Calu3 (cell line): ENCODE results near the gene PCDHB3. TPM values are rescaled to one million over a fixed set of nuclear protein-coding genes. Genes with fewer than 3 reads are reported as not detected.
"Not testable (repeated sequence)": the region's sequence is repeated elsewhere in the genome, so short reads cannot be mapped to it uniquely, and the experiment has no call there.

ENCODE experiments used
- BruUV-seq: library from RNA; stranded (reverse); fragments of 400-500 nt; replicated peaks from 2 replicates; lab custom pipeline; 2021; lab: Mats Ljungman, UMichigan
- CTCF ChIA-PET: fragments of 300-600 bp; sonication (Branson Sonifier 250); formaldehyde crosslinking; loops from one replicate; lab custom pipeline; 2022; ENCODE audit warnings: antibody characterized with exemption; lab: Charles Lee
- DNase-seq: peaks from one replicate; pipeline ENCODE4 v3.0.0; 2022
- H3K27ac Mint-ChIP-seq: one replicate; pipeline ENCODE4 v1.8.0; 2022; ENCODE audit warnings: mixed read lengths; ENCODE audit not compliant: unreplicated experiment
- H3K27me3 Mint-ChIP-seq: one replicate; pipeline ENCODE4 v1.8.0; 2022; ENCODE audit warnings: mixed read lengths; ENCODE audit not compliant: unreplicated experiment
- H3K36me3 Mint-ChIP-seq: one replicate; pipeline ENCODE4 v1.8.0; 2022; ENCODE audit warnings: mild to moderate bottlenecking, moderate library complexity, mixed read lengths; ENCODE audit not compliant: insufficient read depth, unreplicated experiment
- H3K4me1 Mint-ChIP-seq: one replicate; pipeline ENCODE4 v1.8.0; 2022; ENCODE audit warnings: mild to moderate bottlenecking, low read depth, mixed read lengths; ENCODE audit not compliant: unreplicated experiment
- H3K4me3 Mint-ChIP-seq: one replicate; pipeline ENCODE4 v1.8.0; 2022; ENCODE audit warnings: mild to moderate bottlenecking, low read depth, moderate library complexity, mixed read lengths; ENCODE audit not compliant: unreplicated experiment
- H3K9me3 Mint-ChIP-seq: one replicate; pipeline ENCODE4 v1.8.0; 2022; ENCODE audit warnings: low read depth, mixed read lengths; ENCODE audit not compliant: unreplicated experiment
- intact Hi-C: fragments of 100-400 bp; cut with micrococcal nuclease; formaldehyde crosslinking; loops from one replicate; pipeline ENCODE4 v1.10.0; 2022; ENCODE audit not compliant: unreplicated experiment
- total RNA-seq: library from RNA; stranded (reverse); gene quantifications from 2 replicates; pipeline ENCODE4 v1.2.3, GENCODE V29; 2022
- TF ChIP-seq, protein P1 (sequence below): fragments of 200-600 bp; IDR thresholded peaks from one replicate; pipeline ENCODE4 v1.8.0; 2022; ENCODE audit warnings: antibody characterized with exemption; ENCODE audit not compliant: unreplicated experiment

The PCDHB3 gene
- total RNA-seq, 1 experiment from 2014 or later: 0.09 TPM

DNA sequence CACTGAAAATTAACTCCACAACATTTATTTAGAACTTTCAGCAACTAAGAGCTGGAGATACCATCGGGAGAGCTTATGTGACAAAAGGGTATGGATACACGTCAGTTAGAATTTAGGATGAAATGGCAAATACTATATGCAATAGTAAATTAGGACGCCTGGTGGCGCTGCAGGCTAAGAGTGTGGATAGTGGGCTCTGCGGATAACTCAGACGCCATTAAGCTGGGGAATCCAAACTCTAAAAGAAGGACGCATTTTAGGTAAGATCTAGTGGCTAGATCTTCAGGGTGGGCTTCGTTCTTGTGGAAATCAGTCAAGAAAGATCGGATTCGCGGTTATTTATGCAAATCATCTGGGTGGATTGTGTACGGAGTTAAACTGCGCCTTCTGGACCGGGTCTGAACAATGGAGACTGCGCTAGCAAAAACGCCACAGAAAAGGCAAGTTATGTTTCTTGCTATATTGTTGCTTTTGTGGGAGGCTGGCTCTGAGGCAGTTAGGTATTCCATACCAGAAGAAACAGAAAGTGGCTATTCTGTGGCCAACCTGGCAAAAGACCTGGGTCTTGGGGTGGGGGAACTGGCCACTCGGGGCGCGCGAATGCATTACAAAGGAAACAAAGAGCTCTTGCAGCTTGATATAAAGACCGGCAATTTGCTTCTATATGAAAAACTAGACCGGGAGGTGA is 34.9 kb downstream of the PCDHB3 start, which contains the start of gene PCDHB5:
Gene PCDHB5, plus strand, starts transcription at position 177 of the 688 bp plus-strand sequence. Its CDS starts 229 bp downstream, at position 406.
- Mint-ChIP-seq H3K36me3 (no peaks in the 10 kb centered on the region), H3K9me3 (peaks cover 15% of the 10 kb centered on the region), H3K27me3 (no peaks in the 10 kb centered on the region), H3K4me3 (no peak within 1 kb of the TSS), H3K4me1 (no peaks in the 10 kb centered on the region), H3K27ac (no peak within 1 kb of the TSS)
- intact Hi-C loops: no loop called here
- CTCF ChIA-PET: no interaction called here
- TF ChIP-seq, protein P1, sequence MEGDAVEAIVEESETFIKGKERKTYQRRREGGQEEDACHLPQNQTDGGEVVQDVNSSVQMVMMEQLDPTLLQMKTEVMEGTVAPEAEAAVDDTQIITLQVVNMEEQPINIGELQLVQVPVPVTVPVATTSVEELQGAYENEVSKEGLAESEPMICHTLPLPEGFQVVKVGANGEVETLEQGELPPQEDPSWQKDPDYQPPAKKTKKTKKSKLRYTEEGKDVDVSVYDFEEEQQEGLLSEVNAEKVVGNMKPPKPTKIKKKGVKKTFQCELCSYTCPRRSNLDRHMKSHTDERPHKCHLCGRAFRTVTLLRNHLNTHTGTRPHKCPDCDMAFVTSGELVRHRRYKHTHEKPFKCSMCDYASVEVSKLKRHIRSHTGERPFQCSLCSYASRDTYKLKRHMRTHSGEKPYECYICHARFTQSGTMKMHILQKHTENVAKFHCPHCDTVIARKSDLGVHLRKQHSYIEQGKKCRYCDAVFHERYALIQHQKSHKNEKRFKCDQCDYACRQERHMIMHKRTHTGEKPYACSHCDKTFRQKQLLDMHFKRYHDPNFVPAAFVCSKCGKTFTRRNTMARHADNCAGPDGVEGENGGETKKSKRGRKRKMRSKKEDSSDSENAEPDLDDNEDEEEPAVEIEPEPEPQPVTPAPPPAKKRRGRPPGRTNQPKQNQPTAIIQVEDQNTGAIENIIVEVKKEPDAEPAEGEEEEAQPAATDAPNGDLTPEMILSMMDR: no peak
- DNase-seq: no peak
- no TSS peak for BruUV-seq

DNA sequence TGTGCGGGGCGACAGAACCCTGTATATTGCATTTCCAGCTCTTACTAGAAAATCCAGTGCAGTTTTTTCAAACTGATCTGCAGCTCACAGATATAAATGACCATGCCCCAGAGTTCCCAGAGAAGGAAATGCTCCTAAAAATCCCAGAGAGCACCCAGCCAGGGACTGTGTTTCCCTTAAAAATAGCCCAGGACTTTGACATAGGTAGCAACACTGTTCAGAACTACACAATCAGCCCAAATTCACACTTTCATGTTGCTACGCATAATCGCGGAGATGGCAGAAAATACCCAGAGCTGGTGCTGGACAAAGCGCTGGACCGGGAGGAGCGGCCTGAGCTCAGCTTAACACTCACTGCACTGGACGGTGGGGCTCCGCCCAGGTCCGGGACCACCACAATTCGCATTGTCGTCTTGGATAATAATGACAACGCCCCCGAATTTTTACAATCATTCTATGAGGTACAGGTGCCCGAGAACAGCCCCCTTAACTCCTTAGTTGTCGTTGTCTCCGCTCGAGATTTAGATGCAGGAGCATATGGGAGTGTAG is 35.5 kb downstream of the PCDHB3 start:
- no peak for DNase-seq
- Mint-ChIP-seq H3K36me3 (no peaks in the 10 kb centered on the region), H3K4me1 (no peaks in the 10 kb centered on the region), H3K27ac (no peak overlapping the region), H3K9me3 (peaks cover 11% of the 10 kb centered on the region), H3K4me3 (no peak overlapping the region), H3K27me3 (no peaks in the 10 kb centered on the region)
- CTCF ChIA-PET: no interaction called here
- TF ChIP-seq, protein P1: no peak
- BruUV-seq: no TSS peak
- intact Hi-C loops: no loop called here

DNA sequence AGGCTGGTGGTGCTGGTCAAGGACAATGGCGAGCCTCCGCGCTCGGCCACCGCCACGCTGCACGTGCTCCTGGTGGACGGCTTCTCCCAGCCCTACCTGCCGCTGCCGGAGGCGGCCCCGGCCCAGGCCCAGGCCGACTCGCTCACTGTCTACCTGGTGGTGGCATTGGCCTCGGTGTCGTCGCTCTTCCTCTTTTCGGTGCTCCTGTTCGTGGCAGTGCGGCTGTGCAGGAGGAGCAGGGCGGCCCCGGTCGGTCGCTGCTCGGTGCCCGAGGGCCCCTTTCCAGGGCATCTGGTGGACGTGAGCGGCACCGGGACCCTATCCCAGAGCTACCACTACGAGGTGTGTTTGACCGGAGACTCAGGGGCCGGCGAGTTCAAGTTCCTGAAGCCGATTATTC is 37.1 kb downstream of the PCDHB3 start:
- peaks cover 18% of the 10 kb centered on the region for H3K9me3 Mint-ChIP-seq
- BruUV-seq, H3K36me3 Mint-ChIP-seq, CTCF ChIA-PET, H3K4me1 Mint-ChIP-seq, H3K27me3 Mint-ChIP-seq, DNase-seq, intact Hi-C loops, H3K4me3 Mint-ChIP-seq, H3K27ac Mint-ChIP-seq: not testable (repeated sequence)

DNA sequence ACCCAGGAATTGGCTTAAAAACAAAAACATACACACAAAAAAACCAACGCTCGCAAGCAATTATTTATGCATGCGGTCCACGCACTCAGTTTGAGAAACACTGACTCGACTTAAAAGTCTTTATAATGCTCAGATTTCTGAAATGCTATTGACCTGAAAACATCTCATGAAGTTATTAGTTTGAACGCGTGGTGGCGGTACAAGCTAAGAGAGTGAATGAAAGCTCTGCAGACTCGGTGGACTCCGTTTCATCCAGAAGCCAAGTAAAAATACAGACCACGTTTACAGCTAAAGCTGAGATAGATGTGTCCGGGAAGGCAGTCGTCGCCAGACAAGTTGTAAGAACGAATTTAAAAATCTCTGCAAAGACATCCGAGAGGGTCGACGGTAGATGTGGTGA is 49.5 kb downstream of the PCDHB3 start, which contains the start of gene PCDHB6:
Gene PCDHB6, plus strand, starts transcription at position 246 of the 400 bp plus-strand sequence. CDS start 201 bp downstream, outside the sequence.
- Mint-ChIP-seq H3K4me3 (no peak within 1 kb of the TSS), H3K27ac (no peak within 1 kb of the TSS), H3K4me1 (no peaks in the 10 kb centered on the region), H3K36me3 (no peaks in the 10 kb centered on the region), H3K9me3 (peaks cover 15% of the 10 kb centered on the region), H3K27me3 (no peaks in the 10 kb centered on the region)
- TF ChIP-seq, protein P1: no peak
- CTCF ChIA-PET: no interaction called here
- no peak for DNase-seq
- BruUV-seq: no TSS peak
- intact Hi-C loops: no loop called here
